EL (cell line): ENCODE results near the gene TRPC1.
"Not testable (repeated sequence)": the region's sequence is repeated elsewhere in the genome, so short reads cannot be mapped to it uniquely, and the experiment has no call there.

Experiments
- DNase-seq: peaks from one replicate; pipeline ENCODE4 v3.0.0-alpha.2; 2016

TRPC1 gene

GRCh38 chr3:142723968-142724681 lies at the start of gene TRPC1:
Gene TRPC1, plus strand, starts transcription at chr3:142724034. Its CDS starts 526 bp downstream, at chr3:142724560.
- peak; percentile 87 for DNase-seq

GRCh38 chr3:142676151-142676550 lies 47.7 kb upstream of the TRPC1 start:
- no peak for DNase-seq

DNA sequence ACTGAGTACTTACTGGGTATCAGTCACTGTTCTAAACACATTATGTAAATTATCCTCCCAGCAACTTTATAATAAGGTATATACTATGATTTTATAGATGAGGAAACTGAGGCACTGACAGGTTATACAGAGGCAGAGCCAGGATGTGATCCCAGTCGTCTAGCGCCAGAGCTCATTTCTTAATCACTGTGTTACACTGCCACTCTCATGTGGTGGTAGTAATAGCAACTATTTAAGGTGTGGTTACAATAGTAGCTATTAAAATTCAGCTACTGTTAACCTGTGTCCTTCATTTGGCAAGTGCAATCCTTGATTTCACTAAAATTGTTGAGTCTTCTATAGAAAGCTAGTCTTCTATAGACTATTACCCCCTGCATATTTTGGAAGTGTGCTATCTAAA lies 43.1 kb upstream of the TRPC1 start:
- no peak for DNase-seq

- no peak for DNase-seq
These were observed 33.2 kb upstream of the TRPC1 start for GRCh38 chr3:142690613-142691012.

DNA sequence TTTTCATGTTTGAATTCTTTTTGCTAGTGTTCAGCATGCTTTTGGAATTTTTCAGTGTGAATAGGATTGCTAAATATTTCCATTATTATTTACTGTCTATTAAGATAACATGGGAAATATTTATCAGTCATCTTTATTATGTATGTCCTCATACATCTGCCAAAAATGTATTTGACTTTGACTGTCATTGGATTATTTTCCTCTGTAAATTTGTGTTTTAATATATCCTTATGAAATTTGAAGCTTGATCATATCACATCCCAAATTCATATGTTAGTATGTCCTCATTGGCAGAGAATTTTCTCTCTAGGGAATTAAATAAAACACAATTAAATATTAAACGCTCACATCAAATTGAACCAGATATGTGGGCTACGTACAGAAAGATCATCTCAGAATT lies 32.3 kb upstream of the TRPC1 start:
- no peak for DNase-seq

DNA sequence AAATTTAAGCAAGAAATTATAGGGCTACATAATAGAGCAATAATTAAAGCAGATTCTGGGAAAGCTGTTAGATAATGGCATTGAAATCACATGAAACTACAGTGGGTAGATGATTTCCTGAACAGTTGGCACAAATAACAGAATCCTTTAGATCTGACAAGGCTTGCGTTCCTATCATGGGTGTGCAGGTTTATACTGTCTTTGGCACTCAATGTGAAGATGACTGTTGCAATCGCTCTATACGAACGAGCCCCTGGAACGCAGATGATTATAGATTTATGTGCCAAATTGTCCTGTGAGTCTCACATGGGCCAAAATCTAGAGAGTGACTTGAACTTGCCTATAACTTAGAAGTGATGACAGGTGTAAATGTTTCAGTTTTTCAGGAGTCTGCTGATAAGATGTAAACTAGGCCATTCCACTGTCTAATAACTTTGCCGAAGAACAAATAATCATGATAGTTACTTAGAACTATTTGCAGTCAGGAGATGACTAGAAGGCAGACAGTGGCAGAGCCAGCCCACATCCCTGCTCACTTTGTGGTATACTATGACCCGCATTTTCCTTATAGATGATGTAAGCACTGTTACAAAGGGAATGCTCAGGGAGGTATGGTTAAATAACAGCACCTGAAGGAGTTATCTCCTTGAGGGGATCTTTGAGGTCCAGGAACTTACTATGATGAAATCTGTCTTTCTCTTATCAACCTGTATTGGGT lies 30.5 kb upstream of the TRPC1 start:
- DNase-seq: no peak

- no peak for DNase-seq
These were observed 29.6 kb upstream of the TRPC1 start for GRCh38 chr3:142694225-142694624.

GRCh38 chr3:142705198-142705597 lies 18.6 kb upstream of the TRPC1 start:
- DNase-seq: no peak

DNA sequence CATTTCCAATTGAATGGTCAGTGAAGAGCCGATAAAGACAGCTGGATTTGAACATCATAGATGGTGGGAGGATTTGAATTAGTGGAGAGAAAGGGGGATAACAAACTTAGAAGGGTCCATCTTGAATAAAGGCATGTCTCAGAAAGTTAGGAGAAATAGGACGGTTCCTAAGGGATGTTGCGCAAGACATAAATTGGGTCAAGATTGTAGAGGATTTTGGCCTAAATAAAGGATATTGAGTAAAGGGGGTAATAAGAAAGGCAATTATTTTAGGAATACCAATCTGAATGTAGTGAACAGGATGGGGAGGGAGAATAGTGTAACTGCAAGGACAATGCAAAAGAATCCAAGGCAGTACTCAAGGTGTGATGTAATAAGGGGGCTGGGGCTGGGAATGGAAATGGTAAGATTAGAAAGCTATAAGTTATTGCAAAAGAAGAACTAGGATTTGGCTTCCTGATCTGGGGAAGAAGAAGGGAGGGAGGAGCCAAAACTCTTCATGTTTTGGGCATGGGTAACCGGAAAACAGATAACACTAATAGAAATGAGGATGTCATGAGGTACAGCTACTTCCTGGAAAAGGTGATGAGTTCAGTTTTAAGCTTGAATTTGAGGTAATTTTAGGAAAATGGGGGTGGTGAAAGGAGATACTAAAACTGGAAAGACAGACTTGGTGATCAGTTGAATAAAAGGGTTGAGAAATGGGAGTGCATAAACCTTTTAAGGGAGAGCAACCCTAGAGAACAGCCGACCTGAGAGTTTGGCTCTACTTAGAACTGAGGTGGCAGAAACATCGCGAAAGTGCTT lies 17.3 kb upstream of the TRPC1 start:
- DNase-seq: no peak

DNA sequence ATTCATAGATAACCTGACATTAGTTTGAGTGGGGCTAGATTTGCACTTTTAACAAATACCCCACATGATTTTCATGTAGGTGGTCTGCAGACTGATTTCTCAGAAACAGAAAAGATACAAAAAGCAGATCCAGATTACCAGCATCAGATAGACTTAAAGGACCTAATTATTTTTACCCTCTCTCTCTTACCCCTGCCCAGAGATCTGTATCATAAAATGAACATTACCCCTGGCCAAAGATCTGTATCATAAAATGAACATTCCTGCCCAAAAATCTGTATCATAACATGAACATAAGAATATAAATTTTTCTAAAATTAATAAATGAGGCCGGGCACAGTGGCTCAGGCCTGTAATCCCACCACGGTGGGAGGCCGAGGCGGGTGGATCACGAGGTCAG lies 14.6 kb upstream of the TRPC1 start:
- DNase-seq: no peak

- DNase-seq: not testable (repeated sequence)
These were observed 9.0 kb upstream of the TRPC1 start for GRCh38 chr3:142714882-142715281.

DNA sequence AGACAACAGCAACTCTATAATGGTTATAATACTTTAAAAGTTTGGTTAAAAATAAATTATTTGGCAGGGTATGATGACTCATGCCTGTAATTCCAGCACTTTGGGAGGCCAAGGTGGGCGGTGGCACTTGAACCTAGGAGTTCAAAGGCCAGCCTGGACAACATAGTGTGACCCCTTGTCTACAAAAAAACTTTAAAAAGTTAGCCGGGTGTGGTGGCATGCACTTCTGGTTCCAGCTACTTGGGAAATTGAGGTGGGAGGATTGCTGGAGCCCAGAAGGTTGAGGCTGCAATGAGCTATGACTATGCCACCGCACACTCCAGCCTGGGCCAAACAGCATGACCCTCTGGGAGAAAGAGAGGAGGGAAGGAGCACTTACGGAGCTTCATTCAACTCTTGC lies 7.7 kb upstream of the TRPC1 start:
- DNase-seq: no peak

DNA sequence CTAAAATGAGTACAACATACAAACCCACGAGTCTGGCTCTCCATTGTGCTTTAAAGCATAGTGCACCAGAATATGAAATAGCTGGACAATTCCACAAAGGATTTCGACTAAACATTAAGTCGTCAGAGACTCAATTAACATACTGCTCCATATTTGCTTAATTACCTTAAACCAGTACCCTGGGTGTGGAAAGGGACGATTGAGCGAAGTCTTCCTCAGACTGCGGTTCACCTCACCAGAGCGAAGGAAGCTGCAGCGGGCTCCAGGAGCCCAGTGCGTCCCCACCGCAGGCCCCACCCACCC lies 218 bp upstream of the TRPC1 start:
- DNase-seq: no peak

GRCh38 chr3:142724682-142725356 lies 985 bp downstream of the TRPC1 start:
- peak; percentile 61 for DNase-seq

GRCh38 chr3:142725357-142725739 lies 1.5 kb downstream of the TRPC1 start:
- no peak for DNase-seq

DNA sequence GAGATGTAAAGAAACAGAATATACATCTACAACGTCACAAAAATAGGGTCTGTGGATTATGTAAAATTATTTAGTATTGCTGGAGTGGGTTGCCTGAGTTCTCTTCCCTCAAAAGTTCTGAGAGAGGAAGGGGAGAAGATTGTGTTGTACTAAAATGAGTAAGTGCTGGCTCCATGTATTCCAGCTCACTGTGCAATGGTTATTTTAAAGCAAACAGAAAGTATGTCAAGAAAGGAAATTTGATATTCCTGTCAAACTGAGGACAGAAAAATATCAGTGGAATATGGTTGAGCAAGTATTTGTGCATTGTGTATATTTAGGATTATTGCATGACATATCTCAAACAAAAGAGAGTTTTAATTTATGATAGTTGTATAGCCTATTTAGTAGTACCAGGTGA lies 2.2 kb downstream of the TRPC1 start:
- no peak for DNase-seq

DNA sequence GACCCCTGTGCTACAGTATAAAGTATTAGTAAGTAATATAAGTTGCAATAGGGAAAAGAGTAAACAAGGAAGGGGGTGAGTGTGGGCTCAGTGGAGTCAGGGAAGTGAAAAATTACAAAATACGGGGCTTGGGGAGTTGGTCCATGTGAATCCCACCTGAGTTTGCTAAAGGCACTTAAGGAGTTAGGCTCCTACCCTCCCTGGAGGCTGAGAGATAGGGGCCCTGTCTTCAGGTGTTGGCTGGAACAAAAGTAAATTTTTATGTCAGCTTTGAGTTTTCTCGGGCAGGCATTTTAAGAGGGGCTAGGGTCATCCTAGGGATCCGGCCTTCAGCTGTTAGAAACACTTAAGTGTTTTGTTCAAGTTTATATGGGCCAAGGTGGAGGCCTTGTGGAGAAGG lies 8.2 kb downstream of the TRPC1 start:
- DNase-seq: no peak

- no peak for DNase-seq
These were observed 11.0 kb downstream of the TRPC1 start for GRCh38 chr3:142734834-142735233.

GRCh38 chr3:142735462-142735861 lies 11.6 kb downstream of the TRPC1 start:
- no peak for DNase-seq

DNA sequence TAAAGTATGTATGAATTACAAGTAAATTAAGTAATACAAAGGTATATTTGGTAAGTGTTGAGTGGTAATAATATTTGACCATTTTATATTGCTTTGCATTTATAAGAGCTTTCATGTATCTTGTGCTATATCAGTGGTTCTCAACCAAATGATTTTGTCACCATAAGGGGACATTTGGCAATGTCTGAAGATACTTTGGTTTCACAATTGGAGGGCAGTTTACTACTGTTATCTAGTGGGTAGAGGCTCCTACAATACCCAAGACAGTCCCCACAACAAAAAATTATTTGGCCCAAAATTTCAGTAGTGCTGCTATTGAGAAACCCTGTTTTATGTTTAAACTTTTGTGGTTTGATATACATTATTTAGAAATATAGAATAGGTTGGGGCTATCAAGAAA lies 14.6 kb downstream of the TRPC1 start:
- no peak for DNase-seq

GRCh38 chr3:142746646-142747045 lies 22.8 kb downstream of the TRPC1 start:
- no peak for DNase-seq

GRCh38 chr3:142750531-142750930 lies 26.7 kb downstream of the TRPC1 start:
- DNase-seq: not testable (repeated sequence)

GRCh38 chr3:142752605-142753004 lies 28.8 kb downstream of the TRPC1 start:
- DNase-seq: not testable (repeated sequence)
